ENCODE measurements around the gene AKAP8.

GRCh38 chr19:15390814-15391213, 11.2 kb upstream of the AKAP8 start:
- TF ChIP-seq EZH2 (IDR thresholded peaks at IDR 0.05; ENCODE audit: borderline replicate concordance, low read depth, low read length) (no peak), TEAD4 (IDR thresholded peaks at IDR 0.05; ENCODE audit: low read length) (no peak), TEAD4 (CRISPR knock-in tag; IDR thresholded peaks at IDR 0.05; ENCODE audit: borderline replicate concordance) (no peak), ZNF24 (IDR thresholded peaks at IDR 0.05) (no peak), CHAMP1 (IDR thresholded peaks at IDR 0.05) (no peak), REST (IDR thresholded peaks at IDR 0.05; ENCODE audit: borderline replicate concordance) (no peak), REST (CRISPR knock-in tag; IDR thresholded peaks at IDR 0.05; ENCODE audit: low read depth) (no peak), MXI1 (IDR thresholded peaks at IDR 0.05; ENCODE audit: low read depth, low read length) (no peak), ZNF407 (IDR thresholded peaks at IDR 0.05; ENCODE audit: low read depth) (no peak), GTF2A2 (tag; IDR thresholded peaks at IDR 0.05) (no peak)
